ENCODE measurements around the gene COX6B1. TPM values are rescaled to one million over a fixed set of nuclear protein-coding genes. Genes with fewer than 3 reads are reported as not detected.

Gene COX6B1
- total RNA-seq, 2 donors from 2014 or later, result 401 to 445 TPM

DNA sequence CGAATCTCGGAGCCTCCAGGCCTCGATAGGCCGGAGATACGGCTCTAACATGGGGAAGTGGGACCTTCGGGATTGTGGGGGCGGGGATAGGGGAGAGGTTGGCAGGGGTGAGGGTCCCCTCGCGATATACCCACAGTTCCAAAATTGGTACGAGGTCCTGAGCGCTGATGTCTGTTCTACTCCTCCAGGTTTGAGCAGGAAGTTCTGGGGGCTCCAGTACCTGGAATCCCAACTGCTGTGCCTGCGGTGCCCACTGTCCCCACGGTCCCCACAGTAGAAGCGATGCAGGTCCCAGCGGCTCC, 18.8 kb upstream of the COX6B1 start:
- TF ChIP-seq, protein P1, sequence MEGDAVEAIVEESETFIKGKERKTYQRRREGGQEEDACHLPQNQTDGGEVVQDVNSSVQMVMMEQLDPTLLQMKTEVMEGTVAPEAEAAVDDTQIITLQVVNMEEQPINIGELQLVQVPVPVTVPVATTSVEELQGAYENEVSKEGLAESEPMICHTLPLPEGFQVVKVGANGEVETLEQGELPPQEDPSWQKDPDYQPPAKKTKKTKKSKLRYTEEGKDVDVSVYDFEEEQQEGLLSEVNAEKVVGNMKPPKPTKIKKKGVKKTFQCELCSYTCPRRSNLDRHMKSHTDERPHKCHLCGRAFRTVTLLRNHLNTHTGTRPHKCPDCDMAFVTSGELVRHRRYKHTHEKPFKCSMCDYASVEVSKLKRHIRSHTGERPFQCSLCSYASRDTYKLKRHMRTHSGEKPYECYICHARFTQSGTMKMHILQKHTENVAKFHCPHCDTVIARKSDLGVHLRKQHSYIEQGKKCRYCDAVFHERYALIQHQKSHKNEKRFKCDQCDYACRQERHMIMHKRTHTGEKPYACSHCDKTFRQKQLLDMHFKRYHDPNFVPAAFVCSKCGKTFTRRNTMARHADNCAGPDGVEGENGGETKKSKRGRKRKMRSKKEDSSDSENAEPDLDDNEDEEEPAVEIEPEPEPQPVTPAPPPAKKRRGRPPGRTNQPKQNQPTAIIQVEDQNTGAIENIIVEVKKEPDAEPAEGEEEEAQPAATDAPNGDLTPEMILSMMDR (conservative IDR thresholded peaks at IDR 0.05), result no peak
- 10 to 11% methylated on average over 13 to 15 of the region's 15 CpGs for WGBS, 2 experiments (ENCODE audit: insufficient coverage in 1 of 2, insufficient read length in 1 of 2)
- peak overlapping the region; percentile 98 for H3K27ac Mint-ChIP-seq

DNA sequence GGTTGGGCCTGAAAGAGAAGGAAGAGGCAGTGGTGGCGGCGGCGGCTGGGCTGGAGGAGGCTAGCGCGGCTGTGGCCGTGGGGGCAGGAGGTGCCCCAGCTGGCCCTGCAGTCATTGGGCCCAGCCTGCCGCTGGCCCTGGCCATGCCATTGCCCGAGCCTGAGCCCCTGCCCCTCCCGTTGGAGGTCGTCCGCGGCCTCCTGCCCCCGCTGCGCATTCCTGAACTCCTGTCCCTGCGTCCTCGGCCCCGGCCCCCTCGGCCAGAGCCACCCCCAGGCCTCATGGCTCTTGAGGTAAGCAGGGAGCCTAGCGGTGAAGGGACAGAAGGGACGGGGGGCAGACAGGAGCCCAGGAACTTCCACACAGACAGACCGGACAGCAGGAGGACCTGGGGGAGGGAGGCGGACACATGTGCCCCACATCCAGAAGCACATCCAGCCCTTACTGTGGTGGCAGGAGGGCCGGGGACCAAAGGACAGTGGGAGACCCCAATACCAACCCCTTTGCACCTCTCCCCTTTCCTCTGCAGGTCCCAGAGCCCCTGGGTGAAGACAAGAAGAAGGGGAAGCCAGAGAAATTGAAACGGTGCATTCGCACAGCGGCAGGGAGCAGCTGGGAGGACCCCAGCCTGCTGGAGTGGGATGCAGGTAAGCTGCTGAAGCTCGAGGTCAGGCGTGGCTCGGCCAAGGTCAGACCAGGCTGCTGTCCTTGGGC, 14.2 kb upstream of the COX6B1 start:
- H3K36me3 Mint-ChIP-seq (ENCODE audit: low read depth), result peaks cover 62% of the 10 kb centered on the region
- peaks cover 62% of the 10 kb centered on the region for H3K36me3 ChIP-seq (ENCODE audit: control insufficient read depth, insufficient read depth, low read length)

More for the DNA sequence above, 18.8 kb upstream of the COX6B1 start:
- peak overlapping the region; percentile 6 for H3K27ac ChIP-seq (ENCODE audit: low read depth, low read length)
- no peak for DNase-seq
- H3K27me3 Mint-ChIP-seq (ENCODE audit: insufficient read depth), result no peaks in the 10 kb centered on the region
- no peaks in the 10 kb centered on the region for H3K9me3 Mint-ChIP-seq
- peak overlapping the region; percentile 92 for H3K9ac ChIP-seq (ENCODE audit: extremely low read depth, low read length, poor library complexity, severe bottlenecking)
- peak overlapping the region; percentile 91 for H3K4me3 ChIP-seq (ENCODE audit: low read length)
- H3K36me3 Mint-ChIP-seq (ENCODE audit: low read depth), result peaks cover 36% of the 10 kb centered on the region
- H3K4me1 ChIP-seq (ENCODE audit: control insufficient read depth, insufficient read depth, low read length), result no peaks in the 10 kb centered on the region
- H3K4me1 Mint-ChIP-seq, result peaks cover 7% of the 10 kb centered on the region
- no peaks in the 10 kb centered on the region for H3K9me3 ChIP-seq (ENCODE audit: control insufficient read depth, low read length)
- H3K27me3 ChIP-seq (ENCODE audit: control insufficient read depth, insufficient read depth, low read length, poor library complexity, severe bottlenecking), result no peaks in the 10 kb centered on the region
- peak overlapping the region; percentile 91 for H3K4me3 Mint-ChIP-seq
- peaks cover 28% of the 10 kb centered on the region for H3K36me3 ChIP-seq (ENCODE audit: control insufficient read depth, insufficient read depth, low read length)

DNA sequence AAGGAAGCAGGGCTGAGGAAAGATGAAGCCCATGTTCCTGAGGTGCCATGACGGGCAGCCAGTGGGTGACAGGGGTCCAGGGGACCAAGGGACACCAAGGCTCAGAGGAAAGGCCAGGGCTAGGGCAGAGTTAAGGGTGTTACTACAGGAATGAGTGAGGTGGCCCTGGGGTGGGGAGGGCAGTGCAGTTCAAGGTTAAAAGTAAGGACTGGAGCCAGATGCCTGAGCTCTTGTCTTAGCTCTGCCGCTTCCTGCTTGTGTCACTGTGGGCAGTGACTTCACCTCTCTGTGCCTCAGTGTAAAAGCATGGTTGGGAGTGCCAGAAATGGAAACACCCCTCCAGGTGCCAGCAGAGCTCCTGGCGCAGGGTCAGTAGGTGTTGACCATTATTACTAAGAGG, 11.5 kb upstream of the COX6B1 start:
- H3K27me3 ChIP-seq (ENCODE audit: control insufficient read depth, insufficient read depth, low read length, poor library complexity, severe bottlenecking), result no peaks in the 10 kb centered on the region
- H3K9ac ChIP-seq (ENCODE audit: extremely low read depth, low read length, poor library complexity, severe bottlenecking), result no peak overlapping the region
- Mint-ChIP-seq H3K27ac (no peak overlapping the region), H3K36me3 (ENCODE audit: low read depth) (peaks cover 47% of the 10 kb centered on the region), H3K4me3 (no peak overlapping the region), H3K4me1 (peaks cover 11% of the 10 kb centered on the region), H3K27me3 (ENCODE audit: insufficient read depth) (no peaks in the 10 kb centered on the region), H3K9me3 (no peaks in the 10 kb centered on the region)
- no peak for DNase-seq
- peaks cover 50% of the 10 kb centered on the region for H3K36me3 ChIP-seq (ENCODE audit: control insufficient read depth, insufficient read depth, low read length)
- 95 to 96% methylated on average over 3 of the region's 3 CpGs for WGBS, 2 experiments (ENCODE audit: insufficient coverage in 1 of 2, insufficient read length in 1 of 2)
- TF ChIP-seq, protein P1 (conservative IDR thresholded peaks at IDR 0.05), result no peak
- H3K27ac ChIP-seq (ENCODE audit: low read depth, low read length), result no peak overlapping the region
- H3K9me3 ChIP-seq (ENCODE audit: control insufficient read depth, low read length), result no peaks in the 10 kb centered on the region
- no peaks in the 10 kb centered on the region for H3K4me1 ChIP-seq (ENCODE audit: control insufficient read depth, insufficient read depth, low read length)
- no peak overlapping the region for H3K4me3 ChIP-seq (ENCODE audit: low read length)

More for the DNA sequence above, 14.2 kb upstream of the COX6B1 start:
- H3K9ac ChIP-seq (ENCODE audit: extremely low read depth, low read length, poor library complexity, severe bottlenecking), result no peak overlapping the region
- no peak overlapping the region for H3K4me3 ChIP-seq (ENCODE audit: low read length)
- WGBS, 2 experiments (ENCODE audit: insufficient coverage in 1 of 2, insufficient read length in 1 of 2), result 97% methylated on average over 17 to 29 of the region's 29 CpGs
- Mint-ChIP-seq H3K4me3 (no peak overlapping the region), H3K27me3 (ENCODE audit: insufficient read depth) (no peaks in the 10 kb centered on the region), H3K27ac (no peak overlapping the region), H3K9me3 (no peaks in the 10 kb centered on the region), H3K4me1 (peaks cover 4% of the 10 kb centered on the region)
- no peaks in the 10 kb centered on the region for H3K9me3 ChIP-seq (ENCODE audit: control insufficient read depth, low read length)
- TF ChIP-seq, protein P1 (conservative IDR thresholded peaks at IDR 0.05), result no peak
- no peak overlapping the region for H3K27ac ChIP-seq (ENCODE audit: low read depth, low read length)
- H3K27me3 ChIP-seq (ENCODE audit: control insufficient read depth, insufficient read depth, low read length, poor library complexity, severe bottlenecking), result no peaks in the 10 kb centered on the region
- DNase-seq, result no peak
- H3K4me1 ChIP-seq (ENCODE audit: control insufficient read depth, insufficient read depth, low read length), result no peaks in the 10 kb centered on the region

All from endodermal cell (in vitro differentiated cells).